Raji (cell line): Measurements from ENCODE around the gene KCNJ3.

Source experiments
- POLR2A ChIP-seq: IDR thresholded peaks from 2 replicates; pipeline ENCODE4 v1.6.1; 2011; ENCODE audit warnings: low read depth, low read length, control low read depth; ENCODE audit not compliant: insufficient read depth

KCNJ3 gene

DNA sequence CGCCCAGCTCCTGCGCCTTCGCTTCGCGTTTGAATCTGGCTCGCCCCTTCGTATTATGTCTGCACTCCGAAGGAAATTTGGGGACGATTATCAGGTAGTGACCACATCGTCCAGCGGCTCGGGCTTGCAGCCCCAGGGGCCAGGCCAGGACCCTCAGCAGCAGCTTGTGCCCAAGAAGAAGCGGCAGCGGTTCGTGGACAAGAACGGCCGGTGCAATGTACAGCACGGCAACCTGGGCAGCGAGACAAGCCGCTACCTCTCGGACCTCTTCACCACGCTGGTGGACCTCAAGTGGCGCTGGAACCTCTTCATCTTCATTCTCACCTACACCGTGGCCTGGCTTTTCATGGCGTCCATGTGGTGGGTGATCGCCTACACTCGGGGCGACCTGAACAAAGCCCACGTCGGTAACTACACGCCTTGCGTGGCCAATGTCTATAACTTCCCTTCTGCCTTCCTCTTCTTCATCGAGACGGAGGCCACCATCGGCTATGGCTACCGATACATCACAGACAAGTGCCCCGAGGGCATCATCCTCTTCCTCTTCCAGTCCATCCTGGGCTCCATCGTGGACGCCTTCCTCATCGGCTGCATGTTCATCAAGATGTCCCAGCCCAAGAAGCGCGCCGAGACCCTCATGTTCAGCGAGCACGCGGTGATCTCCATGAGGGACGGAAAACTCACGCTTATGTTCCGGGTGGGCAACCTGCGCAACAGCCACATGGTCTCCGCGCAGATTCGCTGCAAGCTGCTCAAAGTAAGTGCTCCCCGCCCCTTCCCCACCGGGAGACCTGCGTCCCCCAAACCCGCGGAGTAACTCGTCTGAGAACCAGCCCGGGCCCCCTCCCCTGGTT, 453 bp downstream of the KCNJ3 start:
- TF ChIP-seq POLR2A = no peak

- no peak for TF ChIP-seq POLR2A
Measured at GRCh38 chr2:154699575-154699930, 1.1 kb downstream of the KCNJ3 start.

DNA sequence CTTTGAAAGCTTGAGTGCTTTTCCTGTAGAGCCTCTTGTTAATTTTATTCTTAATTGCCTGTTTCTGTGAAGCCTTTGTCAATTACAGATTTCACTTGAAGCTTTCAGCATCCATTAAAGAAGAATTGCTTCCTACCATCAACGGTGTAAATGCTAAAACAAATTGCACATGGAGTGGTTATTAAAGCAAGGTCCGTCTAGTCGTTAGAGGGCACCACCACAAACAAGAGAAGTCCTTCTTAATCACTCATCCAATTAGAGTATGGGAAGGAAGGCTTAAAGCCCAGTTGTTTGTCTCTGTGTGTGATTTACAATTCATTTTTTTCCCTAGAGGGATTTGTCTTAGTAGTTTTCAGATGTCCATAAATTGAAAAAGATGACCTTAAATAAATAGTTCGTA, 1.6 kb downstream of the KCNJ3 start:
- TF ChIP-seq POLR2A = no peak

DNA sequence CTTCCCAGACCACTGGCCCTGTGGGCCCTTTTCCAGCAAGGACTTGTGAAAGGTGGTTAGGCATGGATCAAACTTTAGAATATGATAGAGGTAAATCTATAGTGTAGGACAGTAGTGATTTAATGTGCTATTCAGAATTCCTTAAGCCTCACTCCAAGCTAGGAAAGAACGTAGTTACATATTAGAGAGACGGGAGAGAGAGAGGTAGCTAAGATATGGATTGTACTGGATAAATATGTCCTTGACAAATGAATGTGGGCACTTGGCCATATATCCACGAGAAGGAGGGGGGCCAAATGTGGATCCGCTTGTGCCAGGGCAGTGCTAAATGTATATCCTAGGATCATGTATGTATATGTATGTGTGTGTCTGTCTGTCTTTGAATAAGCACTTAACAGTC, 6.5 kb downstream of the KCNJ3 start:
- TF ChIP-seq POLR2A = no peak

- no peak for TF ChIP-seq POLR2A
Measured at GRCh38 chr2:154706660-154707059, 8.2 kb downstream of the KCNJ3 start.

DNA sequence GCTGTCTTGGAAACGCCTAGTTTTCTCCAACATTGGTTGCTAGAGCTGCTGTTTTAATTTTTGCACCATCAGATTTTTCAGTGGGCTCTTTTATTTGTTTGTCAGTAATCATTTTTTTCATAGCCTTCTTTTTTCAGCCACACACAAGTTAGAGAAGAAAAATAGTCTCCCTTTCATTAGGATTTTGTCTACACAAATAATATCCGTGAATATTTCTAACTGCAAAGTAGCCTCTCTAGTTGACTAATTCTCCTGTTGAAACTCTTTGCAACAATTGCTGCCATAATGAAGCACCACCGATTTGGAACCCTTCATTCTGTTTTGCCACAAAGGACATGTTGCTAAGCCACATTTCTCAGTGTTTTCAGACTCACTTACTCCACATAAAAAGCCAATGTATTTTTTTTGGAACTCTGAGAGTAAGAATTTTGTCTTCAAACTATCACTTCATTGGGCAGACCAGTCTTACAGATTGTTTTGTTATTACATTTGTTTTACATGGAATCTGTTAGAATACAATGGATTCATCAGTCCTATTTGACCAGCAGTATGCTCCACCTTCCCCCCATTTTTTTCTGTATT, 9.6 kb downstream of the KCNJ3 start:
- no peak for TF ChIP-seq POLR2A

GRCh38 chr2:154709215-154709614, 10.7 kb downstream of the KCNJ3 start:
- TF ChIP-seq POLR2A = no peak

DNA sequence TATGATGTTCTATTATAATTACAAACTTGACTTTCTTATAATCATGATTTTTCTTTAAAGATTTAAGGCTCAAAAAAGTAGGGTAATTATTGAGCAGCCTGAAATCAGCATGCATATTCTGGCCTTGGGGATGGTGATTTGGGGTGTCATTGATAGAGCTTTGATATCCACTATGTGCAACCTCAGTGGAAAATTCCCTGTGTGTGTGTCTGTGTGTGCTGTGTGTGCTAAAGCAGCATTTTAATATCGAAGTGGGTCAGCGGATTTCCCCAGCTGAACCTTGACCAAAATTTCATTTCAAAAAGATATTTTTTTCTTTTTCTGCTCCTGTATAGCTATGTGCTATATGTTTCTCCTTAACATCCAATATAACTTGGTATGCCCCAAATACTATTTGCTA, 11.6 kb downstream of the KCNJ3 start:
- TF ChIP-seq POLR2A = no peak

GRCh38 chr2:154710685-154711084, 12.2 kb downstream of the KCNJ3 start:
- TF ChIP-seq POLR2A = no peak

- no peak for TF ChIP-seq POLR2A
Measured at GRCh38 chr2:154713675-154714074, 15.2 kb downstream of the KCNJ3 start.

DNA sequence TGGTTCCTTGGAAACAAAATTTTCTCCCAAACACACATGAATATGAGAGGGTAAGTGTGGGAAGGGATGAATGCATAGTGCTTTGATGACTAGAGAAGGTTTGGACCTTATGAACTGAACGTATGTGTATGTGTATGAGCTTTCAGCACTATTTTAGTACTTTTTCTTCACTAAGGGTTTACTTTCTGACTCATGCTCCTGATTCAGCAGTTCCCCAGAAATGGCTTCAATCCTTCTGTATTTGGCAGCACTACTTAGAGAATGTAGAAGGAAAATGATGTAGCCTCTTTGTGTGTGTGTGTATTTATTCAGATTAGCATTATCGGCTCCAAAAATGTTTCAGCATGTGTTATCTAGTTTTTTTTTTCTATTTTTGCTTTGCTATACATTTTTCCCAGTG, 22.2 kb downstream of the KCNJ3 start:
- TF ChIP-seq POLR2A = no peak

DNA sequence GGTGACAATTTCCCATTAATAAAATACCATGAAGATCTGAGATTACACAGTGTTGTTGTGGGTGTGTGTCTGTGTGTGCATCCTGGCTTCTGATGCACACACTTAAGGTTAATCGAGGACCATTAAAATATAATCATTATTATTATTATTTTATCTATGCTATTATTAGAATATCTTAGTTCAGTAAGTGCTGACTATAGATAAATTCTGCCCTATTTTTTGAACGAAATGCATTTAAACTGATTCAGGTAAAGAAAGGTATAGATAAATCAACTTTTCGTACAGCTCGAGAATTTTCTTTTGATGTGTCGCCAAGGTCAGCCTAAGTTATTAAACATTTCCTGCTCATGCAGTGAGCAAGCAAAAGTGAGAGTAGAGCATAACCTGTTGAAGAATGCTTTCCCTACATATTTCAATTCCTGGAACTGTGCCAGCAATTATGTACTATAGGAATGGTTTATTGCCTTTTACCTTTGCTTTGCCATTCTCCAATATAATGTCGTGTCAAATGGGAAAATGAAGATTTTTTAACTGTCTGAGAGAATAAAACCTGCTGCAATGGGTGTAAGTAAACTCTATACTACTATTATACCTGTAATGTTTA, 25.8 kb downstream of the KCNJ3 start:
- TF ChIP-seq POLR2A = no peak

DNA sequence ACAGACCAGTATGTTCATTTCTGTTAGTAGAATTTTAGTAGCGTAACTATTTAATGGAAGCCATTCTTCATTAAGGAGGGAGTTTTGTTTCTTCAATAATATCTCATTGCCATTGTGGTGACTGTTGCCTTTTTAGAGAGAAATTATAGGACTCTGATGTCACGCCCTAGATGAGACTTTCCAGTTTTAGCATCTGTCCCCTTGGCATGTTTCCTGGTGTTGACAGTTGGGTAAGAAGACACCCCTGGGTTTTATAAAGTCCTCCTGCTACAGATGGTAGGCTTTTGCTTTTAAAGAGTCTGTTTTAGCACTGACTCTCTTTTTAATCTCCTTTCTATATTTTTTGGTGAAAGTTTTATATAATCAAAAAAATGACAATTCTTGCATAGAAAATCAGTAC, 41.9 kb downstream of the KCNJ3 start:
- no peak for TF ChIP-seq POLR2A

- TF ChIP-seq POLR2A = no peak
Measured at GRCh38 chr2:154758871-154759270, 60.4 kb downstream of the KCNJ3 start.

- no peak for TF ChIP-seq POLR2A
Measured at GRCh38 chr2:154762638-154763037, 64.1 kb downstream of the KCNJ3 start.

GRCh38 chr2:154771664-154772284, 73.3 kb downstream of the KCNJ3 start:
- no peak for TF ChIP-seq POLR2A
